ENCODE data around the gene GDPD4. TPM values are rescaled to one million over a fixed set of nuclear protein-coding genes. Genes with fewer than 3 reads are reported as not detected.
"Not testable (repeated sequence)": the region's sequence is repeated elsewhere in the genome, so short reads cannot be mapped to it uniquely, and the experiment has no call there.

GDPD4 gene
- total RNA-seq, 8 experiments from 2014 or later = 0.31 to 2.2 (median 0.71) TPM; not detected in 2

- in situ Hi-C loops (cut with MboI; ENCODE audit: low pct_unique_long_range_greater_than_20kb in 2 of 9, low sequenced_read_pairs in 9 of 9, unreplicated experiment in 9 of 9) = no loop called here
- no peak for ATAC-seq (replicated peaks in 6 of 8)
- Histone ChIP-seq H3K4me1 (replicated peaks in 1 of 2) (no peaks in the 10 kb centered on the region), H3K27ac (no peak overlapping the region), H3K4me3 (no peak overlapping the region)
Measured at GRCh38 chr11:77312107-77312506, 10.6 kb upstream of the GDPD4 start.

GRCh38 chr11:77311701-77312100 is 10.2 kb upstream of the GDPD4 start:
- no peak overlapping the region for H3K4me3 ChIP-seq
- no peak overlapping the region for H3K27ac ChIP-seq
- 73 to 100% (median 92%) methylated on average over 1 to 3 of the region's 3 CpGs; no CpG with 5 or more reads in 4 of the 10 experiments for WGBS, 10 experiments
- H3K4me1 ChIP-seq (replicated peaks in 1 of 2) = no peaks in the 10 kb centered on the region
- ATAC-seq (replicated peaks in 6 of 8) = no peak
- in situ Hi-C loops (cut with MboI; ENCODE audit: low pct_unique_long_range_greater_than_20kb in 2 of 9, low sequenced_read_pairs in 9 of 9, unreplicated experiment in 9 of 9) = no loop called here

- ATAC-seq (replicated peaks in 6 of 8) = peak in 1 of 8 experiments; percentile 15
- in situ Hi-C loops (cut with MboI; ENCODE audit: low pct_unique_long_range_greater_than_20kb in 2 of 9, low sequenced_read_pairs in 9 of 9, unreplicated experiment in 9 of 9) = no loop called here
- Histone ChIP-seq H3K27ac (no peak overlapping the region), H3K4me1 (replicated peaks in 1 of 2) (no peaks in the 10 kb centered on the region), H3K4me3 (no peak overlapping the region)
- 0 to 100% (median 71%) methylated on average over 1 to 4 of the region's 5 CpGs; no CpG with 5 or more reads in 4 of the 10 experiments for WGBS, 10 experiments
Measured at GRCh38 chr11:77310721-77311120, 9.2 kb upstream of the GDPD4 start.

- no peak overlapping the region for H3K4me3 ChIP-seq
- 11 to 100% (median 91%) methylated on average over 1 to 5 of the region's 5 CpGs for WGBS, 10 experiments
- H3K27ac ChIP-seq = no peak overlapping the region
- in situ Hi-C loops (cut with MboI; ENCODE audit: low pct_unique_long_range_greater_than_20kb in 2 of 9, low sequenced_read_pairs in 9 of 9, unreplicated experiment in 9 of 9) = no loop called here
- H3K4me1 ChIP-seq (replicated peaks in 1 of 2) = no peaks in the 10 kb centered on the region
- peak in 2 of 8 experiments; percentile 76 to 87 for ATAC-seq (replicated peaks in 6 of 8)
Measured at GRCh38 chr11:77309401-77310085, 8.1 kb upstream of the GDPD4 start.

GRCh38 chr11:77308838-77309237 is 7.4 kb upstream of the GDPD4 start:
- Histone ChIP-seq H3K4me1 (replicated peaks in 1 of 2) (no peaks in the 10 kb centered on the region), H3K4me3 (no peak overlapping the region), H3K27ac (no peak overlapping the region)
- in situ Hi-C loops (cut with MboI; ENCODE audit: low pct_unique_long_range_greater_than_20kb in 2 of 9, low sequenced_read_pairs in 9 of 9, unreplicated experiment in 9 of 9) = no loop called here
- ATAC-seq (replicated peaks in 6 of 8) = no peak

- in situ Hi-C loops (cut with MboI; ENCODE audit: low pct_unique_long_range_greater_than_20kb in 2 of 9, low sequenced_read_pairs in 9 of 9, unreplicated experiment in 9 of 9) = no loop called here
- 56 to 100% (median 67%) methylated on average over 1 to 2 of the region's 2 CpGs; no CpG with 5 or more reads in 1 of the 10 experiments for WGBS, 10 experiments
- no peak for ATAC-seq (replicated peaks in 6 of 8)
- no peak overlapping the region for H3K27ac ChIP-seq
- H3K4me3 ChIP-seq = no peak overlapping the region
- no peaks in the 10 kb centered on the region for H3K4me1 ChIP-seq (replicated peaks in 1 of 2)
Measured at GRCh38 chr11:77303328-77303727, 1.8 kb upstream of the GDPD4 start.

- no peak for ATAC-seq (replicated peaks in 6 of 8)
- Histone ChIP-seq H3K4me1 (replicated peaks in 1 of 2) (no peaks in the 10 kb centered on the region), H3K4me3 (no peak overlapping the region), H3K27ac (no peak overlapping the region)
- 63 to 100% (median 82%) methylated on average over 1 to 3 of the region's 3 CpGs for WGBS, 10 experiments
- in situ Hi-C loops (cut with MboI; ENCODE audit: low pct_unique_long_range_greater_than_20kb in 2 of 9, low sequenced_read_pairs in 9 of 9, unreplicated experiment in 9 of 9) = no loop called here
Measured at GRCh38 chr11:77302752-77303151, 1.3 kb upstream of the GDPD4 start.

- 13 to 75% (median 59%) methylated on average over 1 to 5 of the region's 5 CpGs for WGBS, 10 experiments
- in situ Hi-C loops (cut with MboI; ENCODE audit: low pct_unique_long_range_greater_than_20kb in 2 of 9, low sequenced_read_pairs in 9 of 9, unreplicated experiment in 9 of 9) = no loop called here
- Histone ChIP-seq H3K4me1 (replicated peaks in 1 of 2) (no peaks in the 10 kb centered on the region), H3K4me3 (no peak overlapping the region), H3K27ac (no peak overlapping the region)
- no peak for ATAC-seq (replicated peaks in 6 of 8)
Measured at GRCh38 chr11:77300695-77301094, 791 bp downstream of the GDPD4 start.

- H3K4me1 ChIP-seq (replicated peaks in 1 of 2); H3K4me3 ChIP-seq; H3K27ac ChIP-seq; in situ Hi-C loops (cut with MboI; ENCODE audit: low pct_unique_long_range_greater_than_20kb in 2 of 9, low sequenced_read_pairs in 9 of 9, unreplicated experiment in 9 of 9): not testable (repeated sequence)
- ATAC-seq (replicated peaks in 6 of 8) = peak in 2 of 8 experiments; percentile 69 to 85
- 89 to 100% (median 97%) methylated on average over 1 to 6 of the region's 6 CpGs; no CpG with 5 or more reads in 1 of the 10 experiments for WGBS, 10 experiments
Measured at GRCh38 chr11:77300028-77300427, 1.5 kb downstream of the GDPD4 start.

- 40 to 100% (median 88%) methylated on average over 1 to 2 of the region's 2 CpGs; no CpG with 5 or more reads in 2 of the 10 experiments for WGBS, 10 experiments
- in situ Hi-C loops (cut with MboI; ENCODE audit: low pct_unique_long_range_greater_than_20kb in 2 of 9, low sequenced_read_pairs in 9 of 9, unreplicated experiment in 9 of 9) = no loop called here
- no peak overlapping the region for H3K27ac ChIP-seq
- H3K4me3 ChIP-seq = no peak overlapping the region
- H3K4me1 ChIP-seq (replicated peaks in 1 of 2) = no peaks in the 10 kb centered on the region
- no peak for ATAC-seq (replicated peaks in 6 of 8)
Measured at GRCh38 chr11:77299528-77299993, 1.9 kb downstream of the GDPD4 start.

- no peak for ATAC-seq (replicated peaks in 6 of 8)
- Histone ChIP-seq H3K4me1 (replicated peaks in 1 of 2) (no peaks in the 10 kb centered on the region), H3K4me3 (no peak overlapping the region), H3K27ac (no peak overlapping the region)
- WGBS, 10 experiments = 74 to 97% (median 83%) methylated on average over 1 to 3 of the region's 3 CpGs
- in situ Hi-C loops (cut with MboI; ENCODE audit: low pct_unique_long_range_greater_than_20kb in 2 of 9, low sequenced_read_pairs in 9 of 9, unreplicated experiment in 9 of 9) = no loop called here
Measured at GRCh38 chr11:77294040-77294439, 7.4 kb downstream of the GDPD4 start.

- Histone ChIP-seq H3K4me3 (no peak overlapping the region), H3K4me1 (replicated peaks in 1 of 2) (no peaks in the 10 kb centered on the region), H3K27ac (no peak overlapping the region)
- no peak for ATAC-seq (replicated peaks in 6 of 8)
- in situ Hi-C loops (cut with MboI; ENCODE audit: low pct_unique_long_range_greater_than_20kb in 2 of 9, low sequenced_read_pairs in 9 of 9, unreplicated experiment in 9 of 9) = no loop called here
- WGBS, 10 experiments = 60 to 100% (median 90%) methylated on average over 1 to 3 of the region's 4 CpGs
Measured at GRCh38 chr11:77289737-77290136, 11.7 kb downstream of the GDPD4 start.

GRCh38 chr11:77287615-77288273 is 13.7 kb downstream of the GDPD4 start:
- Histone ChIP-seq H3K4me1 (replicated peaks in 1 of 2) (no peaks in the 10 kb centered on the region), H3K27ac (no peak overlapping the region), H3K4me3 (no peak overlapping the region)
- peak in 3 of 8 experiments; percentile 40 to 100 (median 100) for ATAC-seq (replicated peaks in 6 of 8)
- 0 to 86% (median 69%) methylated on average over 1 to 5 of the region's 5 CpGs for WGBS, 10 experiments
- in situ Hi-C loops (cut with MboI; ENCODE audit: low pct_unique_long_range_greater_than_20kb in 2 of 9, low sequenced_read_pairs in 9 of 9, unreplicated experiment in 9 of 9) = no loop called here

- WGBS, 10 experiments = 0 to 100% (median 94%) methylated on average over 1 to 3 of the region's 3 CpGs; no CpG with 5 or more reads in 1 of the 10 experiments
- in situ Hi-C loops (cut with MboI; ENCODE audit: low pct_unique_long_range_greater_than_20kb in 2 of 9, low sequenced_read_pairs in 9 of 9, unreplicated experiment in 9 of 9) = no loop called here
- Histone ChIP-seq H3K4me3 (no peak overlapping the region), H3K4me1 (replicated peaks in 1 of 2) (no peaks in the 10 kb centered on the region), H3K27ac (no peak overlapping the region)
- ATAC-seq (replicated peaks in 6 of 8) = no peak
Measured at GRCh38 chr11:77287136-77287535, 14.3 kb downstream of the GDPD4 start.

All from motor neuron (in vitro differentiated cells).